MG63 (cell line): Measurements from ENCODE around the gene DUSP22. TPM values are rescaled to one million over a fixed set of nuclear protein-coding genes. Genes with fewer than 3 reads are reported as not detected.

Source experiments
- DNase-seq: peaks from one replicate; pipeline ENCODE4 v3.0.0-alpha.2; 2020
- H3K27me3 ChIP-seq: fragments of 250-450 bp; sonication (Bioruptor Pico); 2 replicates; pipeline ENCODE4 v1.5.1; 2020; ENCODE audit warnings: mild to moderate bottlenecking, moderate library complexity
- H3K36me3 ChIP-seq: fragments of 250-450 bp; sonication (Bioruptor Pico); 2 replicates; pipeline ENCODE4 v1.5.1; 2020; ENCODE audit warnings: mild to moderate bottlenecking, moderate library complexity
- H3K4me3 ChIP-seq: fragments of 250-450 bp; sonication (Bioruptor Pico); 2 replicates; pipeline ENCODE4 v1.5.1; 2020; ENCODE audit warnings: mild to moderate bottlenecking, moderate library complexity
- H3K9me3 ChIP-seq: fragments of 250-450 bp; sonication (Bioruptor Pico); 2 replicates; pipeline ENCODE4 v1.5.1; 2020; ENCODE audit warnings: mild to moderate bottlenecking, moderate library complexity
- total RNA-seq: library from RNA; depleted of rRNA; stranded (reverse); fragments of >200 nt; shearing (Covaris generic); gene quantifications from 2 replicates; pipeline ENCODE4 v1.2.3, GENCODE V29; 2014; ENCODE audit warnings: low replicate concordance

DUSP22 gene
- total RNA-seq, 1 experiment from 2014 or later, result 4.5 TPM

GRCh38 chr6:290111-290922, 2.0 kb upstream of the DUSP22 start:
- Histone ChIP-seq H3K27me3 (no peaks in the 10 kb centered on the region), H3K4me3 (no peak overlapping the region), H3K9me3 (no peaks in the 10 kb centered on the region), H3K36me3 (no peaks in the 10 kb centered on the region)
- no peak for DNase-seq

GRCh38 chr6:291204-291696, 1.0 kb upstream of the DUSP22 start:
- DNase-seq, result no peak
- Histone ChIP-seq H3K36me3 (no peaks in the 10 kb centered on the region), H3K4me3 (peak overlapping the region; percentile 66), H3K27me3 (no peaks in the 10 kb centered on the region), H3K9me3 (no peaks in the 10 kb centered on the region)

- Histone ChIP-seq H3K9me3 (no peaks in the 10 kb centered on the region), H3K4me3 (peak overlapping the region; percentile 66), H3K27me3 (no peaks in the 10 kb centered on the region), H3K36me3 (no peaks in the 10 kb centered on the region)
- peak; percentile 62 for DNase-seq
These were observed 362 bp downstream of the DUSP22 start for GRCh38 chr6:292506-293192.

- H3K4me3 ChIP-seq, result peak overlapping the region; percentile 66
- DNase-seq, result peak; percentile 26
- no peaks in the 10 kb centered on the region for H3K36me3 ChIP-seq
- H3K9me3 ChIP-seq, result no peaks in the 10 kb centered on the region
- no peaks in the 10 kb centered on the region for H3K27me3 ChIP-seq
These were observed 1.2 kb downstream of the DUSP22 start for GRCh38 chr6:293193-294174.

GRCh38 chr6:294656-295565, 2.6 kb downstream of the DUSP22 start:
- Histone ChIP-seq H3K36me3 (no peaks in the 10 kb centered on the region), H3K4me3 (no peak overlapping the region), H3K9me3 (no peaks in the 10 kb centered on the region), H3K27me3 (no peaks in the 10 kb centered on the region)
- no peak for DNase-seq

GRCh38 chr6:296151-297122, 4.2 kb downstream of the DUSP22 start:
- Histone ChIP-seq H3K27me3 (no peaks in the 10 kb centered on the region), H3K36me3 (no peaks in the 10 kb centered on the region), H3K9me3 (no peaks in the 10 kb centered on the region), H3K4me3 (no peak overlapping the region)
- DNase-seq, result peak; percentile 85

GRCh38 chr6:297571-298232, 5.4 kb downstream of the DUSP22 start:
- Histone ChIP-seq H3K9me3 (no peaks in the 10 kb centered on the region), H3K27me3 (no peaks in the 10 kb centered on the region), H3K4me3 (no peak overlapping the region), H3K36me3 (no peaks in the 10 kb centered on the region)
- no peak for DNase-seq

GRCh38 chr6:298233-299103, 6.2 kb downstream of the DUSP22 start:
- Histone ChIP-seq H3K4me3 (no peak overlapping the region), H3K27me3 (no peaks in the 10 kb centered on the region), H3K36me3 (no peaks in the 10 kb centered on the region), H3K9me3 (no peaks in the 10 kb centered on the region)
- DNase-seq, result no peak

- Histone ChIP-seq H3K9me3 (no peaks in the 10 kb centered on the region), H3K27me3 (no peaks in the 10 kb centered on the region), H3K36me3 (no peaks in the 10 kb centered on the region), H3K4me3 (no peak overlapping the region)
- DNase-seq, result no peak
These were observed 7.1 kb downstream of the DUSP22 start for GRCh38 chr6:299104-299980.

- Histone ChIP-seq H3K4me3 (no peak overlapping the region), H3K9me3 (no peaks in the 10 kb centered on the region)
- no peak for DNase-seq
These were observed 7.7 kb downstream of the DUSP22 start for GRCh38 chr6:300026-300425.

GRCh38 chr6:300494-301198, 8.4 kb downstream of the DUSP22 start:
- H3K9me3 ChIP-seq, result no peaks in the 10 kb centered on the region
- no peaks in the 10 kb centered on the region for H3K36me3 ChIP-seq
- no peak overlapping the region for H3K4me3 ChIP-seq
- no peaks in the 10 kb centered on the region for H3K27me3 ChIP-seq
- no peak for DNase-seq

More at GRCh38 chr6:300026-300425, 7.7 kb downstream of the DUSP22 start:
- no peaks in the 10 kb centered on the region for H3K27me3 ChIP-seq
- H3K36me3 ChIP-seq, result no peaks in the 10 kb centered on the region

- no peak for DNase-seq
- Histone ChIP-seq H3K9me3 (no peaks in the 10 kb centered on the region), H3K36me3 (no peaks in the 10 kb centered on the region), H3K4me3 (no peak overlapping the region), H3K27me3 (no peaks in the 10 kb centered on the region)
These were observed 9.2 kb downstream of the DUSP22 start for GRCh38 chr6:301526-301925.
